WTC11 (cell line): ENCODE measurements around the gene ASPHD1. TPM values are rescaled to one million over a fixed set of nuclear protein-coding genes. Genes with fewer than 3 reads are reported as not detected.

Experiments used
- ATAC-seq: fragments of 200-7000 bp; cut with Tn5 transposase; 2 replicates; pipeline ENCODE4 v1.10.0; 2021; ENCODE audit warnings: mild to moderate bottlenecking, moderate library complexity
- CTCF ChIA-PET: fragments of 300-600 bp; sonication (Branson Sonifier 250); formaldehyde crosslinking; loops from one replicate; lab custom pipeline; 2021; ENCODE audit warnings: antibody characterized with exemption; lab: Charles Lee
- POLR2A ChIA-PET: fragments of 350-600 bp; sonication (Branson Sonifier 250); formaldehyde crosslinking; loops from one replicate; lab custom pipeline; 2021; ENCODE audit warnings: antibody characterized with exemption; lab: Charles Lee
- DNase-seq: peaks from one replicate; pipeline ENCODE4 v3.0.0; 2021; ENCODE audit warnings: low spot score
- H3K27ac Mint-ChIP-seq: 2 replicates; pipeline ENCODE4 v1.8.0; 2021; ENCODE audit warnings: mixed read lengths
- H3K27me3 Mint-ChIP-seq: 2 replicates; pipeline ENCODE4 v1.8.0; 2021; ENCODE audit warnings: low read depth, mild to moderate bottlenecking, moderate library complexity, mixed read lengths
- H3K36me3 Mint-ChIP-seq: 2 replicates; pipeline ENCODE4 v1.8.0; 2021; ENCODE audit warnings: mixed read lengths
- H3K4me1 Mint-ChIP-seq: 2 replicates; pipeline ENCODE4 v1.8.0; 2022; ENCODE audit warnings: mixed read lengths
- H3K4me3 Mint-ChIP-seq: 2 replicates; pipeline ENCODE4 v1.8.0; 2021; ENCODE audit warnings: mild to moderate bottlenecking, moderate library complexity, mixed read lengths
- H3K9me3 Mint-ChIP-seq: 2 replicates; pipeline ENCODE4 v1.8.0; 2021; ENCODE audit warnings: mixed read lengths
- AFF4 ChIP-seq: sonication (generic); formaldehyde crosslinking; IDR thresholded peaks from 2 replicates; pipeline ENCODE4 v1.8.1; 2023; ENCODE audit warnings: mild to moderate bottlenecking, missing genetic modification reagents, borderline replicate concordance
- CDX4 ChIP-seq: fragments of 250-450 bp; sonication (Bioruptor Pico); IDR thresholded peaks from 2 replicates; pipeline ENCODE4 v1.9.0; 2021; ENCODE audit warnings: moderate library complexity, mild to moderate bottlenecking, inconsistent platforms, borderline replicate concordance
- ERG ChIP-seq: fragments of 250-450 bp; sonication (Bioruptor Pico); IDR thresholded peaks from 2 replicates; pipeline ENCODE4 v1.8.0; 2021; ENCODE audit warnings: mild to moderate bottlenecking
- ESRRA ChIP-seq: sonication (generic); formaldehyde crosslinking; IDR thresholded peaks from 2 replicates; pipeline ENCODE4 v1.8.1; 2022; ENCODE audit warnings: mild to moderate bottlenecking, missing genetic modification reagents, borderline replicate concordance
- ETV6 ChIP-seq: sonication (generic); formaldehyde crosslinking; IDR thresholded peaks from 2 replicates; pipeline ENCODE4 v1.8.1; 2022; ENCODE audit warnings: mild to moderate bottlenecking, missing genetic modification reagents
- GABPB1 ChIP-seq: sonication (generic); formaldehyde crosslinking; IDR thresholded peaks from 2 replicates; pipeline ENCODE4 v1.8.1; 2023; ENCODE audit warnings: mild to moderate bottlenecking, missing genetic modification reagents
- MXD4 ChIP-seq: fragments of 250-450 bp; sonication (Bioruptor Pico); IDR thresholded peaks from 2 replicates; pipeline ENCODE4 v1.8.0; 2021; ENCODE audit warnings: mild to moderate bottlenecking, moderate library complexity, borderline replicate concordance
- NR3C1 ChIP-seq: sonication (generic); formaldehyde crosslinking; conservative IDR thresholded peaks from 2 replicates; pipeline ENCODE4 v1.8.1; 2023; ENCODE audit warnings: low read depth, mild to moderate bottlenecking, missing genetic modification reagents
- OVOL2 ChIP-seq: fragments of 250-450 bp; sonication (Bioruptor Pico); IDR thresholded peaks from 2 replicates; pipeline ENCODE4 v1.9.0; 2021; ENCODE audit warnings: mild to moderate bottlenecking, borderline replicate concordance
- RORB ChIP-seq: fragments of 250-450 bp; sonication (Bioruptor Pico); IDR thresholded peaks from 2 replicates; pipeline ENCODE4 v1.9.0; 2021; ENCODE audit warnings: mild to moderate bottlenecking
- TEAD1 ChIP-seq: sonication (generic); formaldehyde crosslinking; IDR thresholded peaks from 2 replicates; pipeline ENCODE4 v1.8.0; 2022; ENCODE audit warnings: mild to moderate bottlenecking, missing genetic modification reagents
- ZNF121 ChIP-seq: sonication (generic); formaldehyde crosslinking; IDR thresholded peaks from 2 replicates; pipeline ENCODE4 v1.8.0; 2023; ENCODE audit warnings: missing genetic modification reagents
- ZNF219 ChIP-seq: sonication (generic); formaldehyde crosslinking; IDR thresholded peaks from 2 replicates; pipeline ENCODE4 v1.8.0; 2023; ENCODE audit warnings: missing genetic modification reagents, mild to moderate bottlenecking, borderline replicate concordance
- ZNF263 ChIP-seq: sonication (generic); formaldehyde crosslinking; IDR thresholded peaks from 2 replicates; pipeline ENCODE4 v1.8.1; 2022; ENCODE audit warnings: low read depth, mild to moderate bottlenecking, moderate library complexity, missing genetic modification reagents
- ZNF317 ChIP-seq: sonication (generic); formaldehyde crosslinking; IDR thresholded peaks from 2 replicates; pipeline ENCODE4 v1.8.1; 2023; ENCODE audit warnings: low read depth, mild to moderate bottlenecking, moderate library complexity, missing genetic modification reagents, borderline replicate concordance
- ZNF396 ChIP-seq: fragments of 250-450 bp; sonication (Bioruptor Pico); IDR thresholded peaks from 2 replicates; pipeline ENCODE4 v1.8.0; 2021; ENCODE audit warnings: mild to moderate bottlenecking, moderate library complexity, borderline replicate concordance
- ZNF416 ChIP-seq: fragments of 250-450 bp; sonication (Bioruptor Pico); IDR thresholded peaks from 2 replicates; pipeline ENCODE4 v1.9.0; 2021; ENCODE audit warnings: mild to moderate bottlenecking, inconsistent platforms
- ZNF532 ChIP-seq: fragments of 250-450 bp; sonication (Bioruptor Pico); IDR thresholded peaks from 2 replicates; pipeline ENCODE4 v1.9.0; 2021; ENCODE audit warnings: mild to moderate bottlenecking, borderline replicate concordance
- ZSCAN18 ChIP-seq: fragments of 250-450 bp; sonication (Bioruptor Pico); IDR thresholded peaks from 2 replicates; pipeline ENCODE4 v2.1.2; 2022; ENCODE audit warnings: mild to moderate bottlenecking, moderate library complexity
- total RNA-seq: library from RNA; stranded (reverse); gene quantifications from 3 replicates; pipeline ENCODE4 v1.2.3, GENCODE V29; 2021

Gene ASPHD1
- total RNA-seq, 1 experiment from 2014 or later, result 26.9 TPM

GRCh38 chr16:29857133-29857760, 43.0 kb upstream of the ASPHD1 start (continued):
- no peak for TF ChIP-seq RORB (CRISPR knock-in tag)

- ATAC-seq (no peak), DNase-seq (no peak)
- H3K27ac Mint-ChIP-seq, result peak overlapping the region; percentile 71; the same call in 1 of the 2 replicates
- ChIA-PET CTCF (interaction anchor here (0.7 to 2.8 kb wide), 2 partner anchors 10 to 908 kb away, joined by 4 to 25 read pairs; no protein-coding TSS in a partner anchor), POLR2A (no interaction called here)
- TF ChIP-seq MXD4, result no peak
- no peak for TF ChIP-seq ZSCAN18
- no peak for TF ChIP-seq ZNF416 (CRISPR knock-in tag)
- TF ChIP-seq ETV6, result no peak
- TF ChIP-seq CDX4, result no peak
- TF ChIP-seq ZNF532 (CRISPR knock-in tag), result no peak
- TF ChIP-seq ZNF121 (CRISPR knock-in tag), result no peak
- no peak for TF ChIP-seq ZNF396
- no peak for TF ChIP-seq OVOL2 (CRISPR knock-in tag)
- no peak for TF ChIP-seq NR3C1 (CRISPR knock-in tag)
- TF ChIP-seq ZNF263, result no peak
- peaks cover 12% of the 10 kb centered on the region for H3K4me1 Mint-ChIP-seq
- no peak overlapping the region for H3K4me3 Mint-ChIP-seq
- peaks cover 13% of the 10 kb centered on the region for H3K36me3 Mint-ChIP-seq
- no peaks in the 10 kb centered on the region for H3K9me3 Mint-ChIP-seq
- H3K27me3 Mint-ChIP-seq, result no peaks in the 10 kb centered on the region
These were observed 42.0 kb upstream of the ASPHD1 start for GRCh38 chr16:29858149-29858849.

- H3K36me3 Mint-ChIP-seq, result peaks cover 13% of the 10 kb centered on the region
- H3K4me3 Mint-ChIP-seq, result no peak overlapping the region
- CTCF ChIA-PET, result no interaction called here
- POLR2A ChIA-PET, result no interaction called here
- ATAC-seq (no peak), DNase-seq (no peak)
- peaks cover 12% of the 10 kb centered on the region for H3K4me1 Mint-ChIP-seq
- no peaks in the 10 kb centered on the region for H3K9me3 Mint-ChIP-seq
- no peak overlapping the region for H3K27ac Mint-ChIP-seq
- no peaks in the 10 kb centered on the region for H3K27me3 Mint-ChIP-seq
- TF ChIP-seq ETV6 (no peak), ZNF396 (no peak), ZSCAN18 (no peak), MXD4 (no peak), ZNF219 (CRISPR knock-in tag) (no peak), ESRRA (no peak), TEAD1 (no peak), ERG (no peak), ZNF317 (CRISPR knock-in tag) (no peak), GABPB1 (CRISPR knock-in tag) (no peak), AFF4 (no peak)
These were observed 41.3 kb upstream of the ASPHD1 start for GRCh38 chr16:29858974-29859373.
